Esophagus muscularis mucosa (tissue), 4 donors: Measurements from ENCODE around the gene TTC39C. TPM values are rescaled to one million over a fixed set of nuclear protein-coding genes. Genes with fewer than 3 reads are reported as not detected.
A peak's percentile ranks its signal among the peaks of the same experiment; 100 is the strongest.

Experiments used
- DNase-seq: peaks from one replicate; pipeline ENCODE4 v3.0.0-alpha.2; 2017; ENCODE audit errors: extremely low spot score
- H3K27ac ChIP-seq, 4 donors: fragments of 200-600 bp; sonication (generic); replicated peaks in 1 of 4; 1 replicate in 3 of 4; 2 replicates in 1 of 4; pipeline ENCODE4 v1.5.1; 2016 to 2019; ENCODE audit warnings: mild to moderate bottlenecking in 1 of 4
- H3K27me3 ChIP-seq, 4 donors: fragments of 200-600 bp; sonication (generic); one replicate each; pipeline versions ENCODE4 v1.5.1 to v1.6.0; 2016 to 2019
- H3K36me3 ChIP-seq, 4 donors: fragments of 200-600 bp; sonication (generic); one replicate each; pipeline ENCODE4 v1.5.1; 2016 to 2019
- H3K4me1 ChIP-seq, 4 donors: fragments of 200-600 bp; sonication (generic); one replicate each; pipeline ENCODE4 v1.5.1; 2016 to 2019
- H3K4me3 ChIP-seq, 4 donors: fragments of 200-600 bp; sonication (generic); 1 replicate in 2 of 4; 2 replicates in 2 of 4; pipeline ENCODE4 v1.5.1; 2016 to 2019; ENCODE audit warnings: mild to moderate bottlenecking in 4 of 4, moderate library complexity in 1 of 4
- H3K9me3 ChIP-seq, 4 donors: fragments of 200-600 bp; sonication (generic); 1 replicate in 3 of 4; 2 replicates in 1 of 4; pipeline ENCODE4 v1.5.1; 2016 to 2019
- CTCF ChIP-seq, 3 experiments: fragments of 200-600 bp in 2 of 3; fragments of 450-650 bp in 1 of 3; sonication (generic) in 2 of 3; IDR thresholded peaks; one replicate each; pipeline ENCODE4 v1.5.1; 2017 to 2019; ENCODE audit warnings: antibody characterized with exemption in 3 of 3, mild to moderate bottlenecking in 2 of 3, moderate library complexity in 1 of 3
- EP300 ChIP-seq: sonication (generic); formaldehyde crosslinking; IDR thresholded peaks from one replicate; pipeline ENCODE4 v1.6.1; 2017; ENCODE audit warnings: antibody characterized with exemption
- POLR2A ChIP-seq: fragments of 450-650 bp; IDR thresholded peaks from one replicate; pipeline ENCODE4 v1.6.1; 2017; ENCODE audit warnings: antibody characterized with exemption, moderate library complexity, mild to moderate bottlenecking, low read depth
- POLR2AphosphoS5 ChIP-seq, 2 donors: sonication (generic); formaldehyde crosslinking; IDR thresholded peaks; one replicate each; pipeline ENCODE4 v1.6.1; 2017; ENCODE audit warnings: antibody characterized with exemption in 2 of 2
- WGBS: methylation state at CpG from one replicate; pipeline ENCODE4 v1.1.5; 2018; 5-methylcytosine and 5-hydroxymethylcytosine counted together
- intact Hi-C: fragments of 100-400 bp; cut with DNase I; formaldehyde crosslinking; loops from one replicate; pipeline ENCODE4 v1.15.1; 2023
- total RNA-seq, 4 donors: library from RNA; depleted of rRNA; stranded (reverse); fragments of >200 nt; gene quantifications; one replicate each; pipeline versions ENCODE4 v1.1.0 to v1.2.1, GENCODE V29; 2016

Gene TTC39C
- total RNA-seq, 4 donors from 2014 or later = 32.3 to 45.4 (median 34.8) TPM

GRCh38 chr18:24035316-24035715, 20.8 kb downstream of the TTC39C start:
- DNase-seq = no peak
- TF ChIP-seq EP300 = no peak
- no peak for TF ChIP-seq POLR2AphosphoS5 (IDR thresholded peaks at IDR 0.05)
- TF ChIP-seq POLR2A = no peak
- TF ChIP-seq CTCF (IDR thresholded peaks at IDR 0.05) = no peak
- no peaks in the 10 kb centered on the region for H3K4me1 ChIP-seq
- no peak overlapping the region for H3K4me3 ChIP-seq
- no peaks in the 10 kb centered on the region for H3K9me3 ChIP-seq
- H3K27me3 ChIP-seq = no peaks in the 10 kb centered on the region
- no peak overlapping the region for H3K27ac ChIP-seq
- H3K36me3 ChIP-seq = no peaks in the 10 kb centered on the region
- WGBS = 89% methylated on average over 4 of the region's 4 CpGs
- intact Hi-C loops = no loop called here

- Histone ChIP-seq H3K9me3 (no peaks in the 10 kb centered on the region), H3K36me3 (no peaks in the 10 kb centered on the region), H3K27ac (no peak overlapping the region), H3K4me1 (no peaks in the 10 kb centered on the region), H3K27me3 (no peaks in the 10 kb centered on the region), H3K4me3 (no peak overlapping the region)
- WGBS = 82% methylated on average over 3 of the region's 3 CpGs
- DNase-seq = no peak
- intact Hi-C loops = no loop called here
- TF ChIP-seq POLR2AphosphoS5 (IDR thresholded peaks at IDR 0.05) (no peak), EP300 (no peak), POLR2A (no peak)
Observed at GRCh38 chr18:24039671-24040070, 25.1 kb downstream of the TTC39C start.

- 87% methylated on average over 4 of the region's 4 CpGs for WGBS
- no peaks in the 10 kb centered on the region for H3K9me3 ChIP-seq
- no peaks in the 10 kb centered on the region for H3K4me1 ChIP-seq
- no peak overlapping the region for H3K4me3 ChIP-seq
- TF ChIP-seq POLR2AphosphoS5 (IDR thresholded peaks at IDR 0.05) (no peak), CTCF (IDR thresholded peaks at IDR 0.05) (no peak), EP300 (no peak), POLR2A (no peak)
- no peak overlapping the region for H3K27ac ChIP-seq
- H3K36me3 ChIP-seq = no peaks in the 10 kb centered on the region
- H3K27me3 ChIP-seq = no peaks in the 10 kb centered on the region
- no peak for DNase-seq
- intact Hi-C loops = no loop called here
Observed at GRCh38 chr18:24041691-24042090, 27.1 kb downstream of the TTC39C start.

GRCh38 chr18:24043403-24043802, 28.8 kb downstream of the TTC39C start:
- H3K9me3 ChIP-seq = no peaks in the 10 kb centered on the region
- no peaks in the 10 kb centered on the region for H3K36me3 ChIP-seq
- 93% methylated on average over 6 of the region's 6 CpGs for WGBS
- H3K4me1 ChIP-seq = no peaks in the 10 kb centered on the region
- TF ChIP-seq CTCF (IDR thresholded peaks at IDR 0.05) = no peak
- no peak for TF ChIP-seq EP300
- TF ChIP-seq POLR2AphosphoS5 (IDR thresholded peaks at IDR 0.05) = no peak
- no peak for TF ChIP-seq POLR2A
- H3K27ac ChIP-seq = no peak overlapping the region
- no peak for DNase-seq
- no peak overlapping the region for H3K4me3 ChIP-seq
- intact Hi-C loops = no loop called here
- H3K27me3 ChIP-seq = no peaks in the 10 kb centered on the region

GRCh38 chr18:24048261-24048660, 33.7 kb downstream of the TTC39C start:
- intact Hi-C loops = no loop called here
- Histone ChIP-seq H3K27me3 (no peaks in the 10 kb centered on the region), H3K27ac (no peak overlapping the region)

More at GRCh38 chr18:24048261-24048660, 33.7 kb downstream of the TTC39C start:
- DNase-seq = peak; percentile 3
- H3K4me1 ChIP-seq = peaks cover 0 to 7% (median 3%) of the 10 kb centered on the region in 4 donors
- 100% methylated on average over 1 of the region's 1 CpG for WGBS
- H3K4me3 ChIP-seq = no peak overlapping the region
- no peaks in the 10 kb centered on the region for H3K36me3 ChIP-seq
- no peaks in the 10 kb centered on the region for H3K9me3 ChIP-seq
- TF ChIP-seq EP300 = no peak
- TF ChIP-seq POLR2AphosphoS5 (IDR thresholded peaks at IDR 0.05) = no peak
- no peak for TF ChIP-seq CTCF (IDR thresholded peaks at IDR 0.05)
- TF ChIP-seq POLR2A = no peak
